COLO668 (cell line): ENCODE results near the gene DGKG.
A peak's percentile ranks its signal among the peaks of the same experiment; 100 is the strongest.

Experiments
- DNase-seq: peaks from one replicate; lab custom pipeline; 2025; ENCODE audit not compliant: unreplicated experiment; lab: John Stamatoyannopoulos, UW

The DGKG gene

DNA sequence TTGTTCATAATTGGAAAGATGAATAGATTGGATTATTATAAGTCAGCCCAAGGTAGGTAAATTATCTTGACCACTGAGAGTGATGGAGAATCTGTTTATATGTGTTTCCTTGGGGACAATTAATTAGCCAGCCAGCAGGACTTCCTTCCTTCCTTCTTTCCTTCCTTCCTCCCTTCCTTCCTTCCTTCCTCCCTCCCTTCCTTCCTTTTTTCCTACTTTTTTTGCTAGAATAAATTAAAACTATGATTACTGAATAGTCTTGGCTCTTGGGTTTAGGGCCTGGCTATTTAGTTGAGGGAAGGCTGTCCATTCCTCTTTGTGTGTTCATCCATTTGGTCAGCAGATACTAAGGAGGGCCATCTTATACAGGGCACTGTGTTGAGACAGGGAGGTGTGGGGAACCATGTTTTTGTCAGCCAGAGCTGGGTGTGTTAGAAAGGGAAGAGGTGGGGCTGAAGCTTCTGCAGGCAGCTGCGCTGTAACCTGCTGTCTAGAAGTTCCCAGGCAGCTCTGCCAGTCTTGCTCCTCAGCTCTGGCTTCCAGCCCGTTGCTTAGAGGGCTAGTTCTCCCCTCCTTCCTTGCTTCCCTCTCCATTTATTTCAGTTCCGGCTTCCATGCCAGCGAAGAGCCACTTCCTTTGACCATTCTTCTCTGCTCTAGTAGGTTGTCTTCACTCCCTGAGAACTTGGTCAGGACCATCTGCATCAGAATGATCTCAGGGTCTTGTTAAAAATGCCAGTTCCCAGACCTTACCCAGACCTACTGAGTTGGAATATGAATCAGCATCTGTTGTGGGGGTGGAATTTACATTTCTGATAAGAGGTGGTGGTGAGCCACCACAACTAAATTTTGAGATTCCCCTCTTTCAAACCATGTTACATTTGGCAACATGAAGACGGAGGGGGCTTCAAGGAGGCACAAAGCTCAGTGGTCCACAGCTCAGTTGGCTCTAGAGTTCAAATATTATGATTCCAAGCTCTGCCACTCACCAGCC, 113.9 kb downstream of the DGKG start:
- DNase-seq, result no peak

DNA sequence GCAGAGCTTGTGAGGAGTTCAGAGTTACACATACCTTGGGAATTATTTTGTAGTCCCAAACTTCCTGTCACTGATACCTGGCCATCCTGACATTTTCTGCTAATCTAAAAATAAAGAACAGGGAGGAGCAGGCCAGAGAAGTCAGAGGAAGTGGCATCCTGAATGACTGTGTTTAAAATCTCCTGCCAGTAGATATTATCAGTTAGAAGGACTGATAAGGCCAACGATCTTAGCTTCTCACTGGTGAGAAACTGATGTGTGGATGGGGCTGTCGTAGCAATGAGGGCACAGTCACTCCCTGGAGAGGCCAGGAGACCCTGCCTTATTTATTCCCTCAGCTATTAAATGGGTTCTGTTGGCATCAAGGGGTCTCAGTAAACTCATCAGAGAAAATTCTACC, 115.1 kb downstream of the DGKG start:
- no peak for DNase-seq

DNA sequence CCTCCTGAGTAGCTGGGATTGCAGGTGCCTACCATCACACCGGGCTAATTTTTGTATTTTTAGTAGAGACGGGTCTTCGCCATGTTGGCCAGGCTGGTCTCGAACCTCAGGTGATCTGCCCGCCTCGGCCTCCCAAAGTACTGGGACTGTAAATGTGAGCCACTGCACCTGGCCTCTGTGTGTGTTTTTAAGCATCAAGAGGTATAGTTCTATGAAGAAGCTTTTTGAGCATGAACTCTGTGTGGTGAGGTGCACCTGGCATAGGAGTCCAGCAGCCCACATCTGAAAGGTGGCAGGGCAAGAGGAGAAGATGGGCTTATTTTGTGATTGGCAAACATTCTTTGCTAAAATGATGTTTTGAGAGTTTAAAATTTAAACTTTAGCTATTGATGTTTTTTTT, 118.0 kb downstream of the DGKG start:
- DNase-seq, result no peak

DNA sequence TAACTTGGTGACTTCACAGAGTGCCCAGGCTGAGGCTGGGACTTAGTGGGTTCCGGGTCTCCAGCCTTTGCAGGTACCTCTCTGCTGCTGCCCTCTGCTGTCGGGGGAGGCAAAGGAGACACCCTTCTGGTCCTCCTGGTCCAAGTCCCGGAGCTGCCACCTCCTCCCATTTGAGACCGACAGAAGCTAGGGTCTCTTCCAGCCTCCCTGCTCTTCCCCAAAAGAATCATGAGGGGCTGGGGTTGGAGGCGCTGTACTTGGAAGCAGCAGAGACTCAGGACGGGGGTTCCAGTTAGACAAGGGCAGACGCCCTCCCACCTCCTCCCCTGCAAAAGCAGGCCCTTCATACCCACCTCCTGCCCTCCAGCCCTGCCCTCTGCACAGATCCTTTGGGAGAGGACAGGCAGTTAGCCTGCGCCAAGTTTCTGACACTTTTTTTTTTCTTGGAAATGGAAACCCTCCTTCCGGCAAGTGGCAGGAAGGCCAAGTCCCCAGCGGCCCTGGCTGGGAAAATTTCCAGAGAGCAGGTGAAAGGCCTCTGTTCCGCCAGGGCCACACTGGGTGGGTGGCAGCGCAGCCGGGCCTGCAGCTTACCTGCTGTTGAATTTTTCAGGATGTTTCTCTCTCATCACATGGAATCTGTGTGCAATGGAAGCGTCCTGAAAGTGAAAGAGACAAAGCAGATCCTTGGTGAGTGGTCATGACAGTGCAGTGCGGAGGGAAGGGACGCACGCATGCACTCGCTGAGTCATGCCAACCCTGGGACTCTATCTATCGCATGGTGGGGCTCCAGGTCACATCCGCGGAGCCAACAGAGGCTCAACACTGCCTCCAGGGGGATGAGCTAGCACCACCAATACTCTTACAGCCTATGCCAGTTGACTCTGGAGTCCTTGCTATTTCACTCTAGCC, 119.9 kb downstream of the DGKG start:
- peak; percentile 73 for DNase-seq

DNA sequence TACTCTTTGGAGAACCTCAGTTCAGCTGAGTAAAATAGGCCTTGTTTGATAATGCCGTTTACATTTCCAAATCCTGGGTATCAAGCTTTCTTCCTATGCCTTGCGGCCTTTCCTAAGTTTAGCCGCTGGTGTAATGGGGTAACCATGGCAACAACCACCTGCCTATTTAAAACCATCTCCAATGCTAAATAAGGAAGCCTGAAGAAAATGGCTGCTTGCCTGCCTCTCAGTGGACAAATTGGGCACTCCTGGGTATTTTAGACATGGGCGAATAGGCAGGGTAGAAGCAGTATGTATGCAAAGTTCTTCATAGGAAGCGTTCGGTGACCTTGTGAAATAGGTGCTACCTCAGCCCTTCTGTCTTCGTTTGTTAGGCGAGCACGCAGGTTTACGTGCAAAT, 122.7 kb downstream of the DGKG start:
- no peak for DNase-seq

DNA sequence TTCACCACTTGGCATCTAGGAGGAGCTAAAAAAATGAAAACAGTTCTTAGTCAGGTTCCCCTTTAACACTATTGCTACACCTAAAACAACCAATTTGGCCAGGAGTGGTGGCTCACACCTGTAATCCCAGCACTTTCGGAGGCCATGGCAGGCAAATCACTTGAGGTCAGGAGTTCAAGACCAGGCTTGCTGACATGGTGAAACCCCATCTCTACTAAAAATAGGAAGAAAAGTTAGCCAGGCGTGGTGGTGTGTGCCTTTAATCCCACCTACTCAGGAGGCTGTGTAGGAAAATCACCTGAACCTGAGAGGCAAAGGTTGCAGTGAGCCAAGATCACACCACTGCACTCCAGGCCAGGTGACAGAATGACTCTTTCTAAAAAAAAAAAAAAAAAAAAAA, 124.1 kb downstream of the DGKG start:
- DNase-seq, result no peak

GRCh38 chr3:186236357-186237020, 125.5 kb downstream of the DGKG start:
- no peak for DNase-seq

DNA sequence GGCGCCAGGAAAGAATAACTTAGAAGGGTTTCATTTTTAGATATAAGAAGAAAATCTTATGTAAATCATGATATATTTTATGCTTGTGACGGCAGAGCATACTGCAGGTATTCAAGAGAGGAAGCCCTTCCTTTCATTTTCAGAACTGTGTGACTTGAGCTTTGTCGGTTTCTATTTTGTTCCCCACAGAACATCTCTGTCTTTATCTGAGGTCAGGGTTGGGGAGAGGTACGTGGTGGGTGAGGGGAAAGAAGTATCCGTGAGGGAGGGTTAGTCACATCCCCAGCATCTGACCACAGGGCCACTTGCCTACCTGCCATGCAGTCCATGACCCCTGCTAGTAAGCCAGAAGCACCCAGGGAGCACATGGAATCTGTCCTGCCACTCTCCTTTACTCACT, 126.5 kb downstream of the DGKG start:
- DNase-seq, result no peak

DNA sequence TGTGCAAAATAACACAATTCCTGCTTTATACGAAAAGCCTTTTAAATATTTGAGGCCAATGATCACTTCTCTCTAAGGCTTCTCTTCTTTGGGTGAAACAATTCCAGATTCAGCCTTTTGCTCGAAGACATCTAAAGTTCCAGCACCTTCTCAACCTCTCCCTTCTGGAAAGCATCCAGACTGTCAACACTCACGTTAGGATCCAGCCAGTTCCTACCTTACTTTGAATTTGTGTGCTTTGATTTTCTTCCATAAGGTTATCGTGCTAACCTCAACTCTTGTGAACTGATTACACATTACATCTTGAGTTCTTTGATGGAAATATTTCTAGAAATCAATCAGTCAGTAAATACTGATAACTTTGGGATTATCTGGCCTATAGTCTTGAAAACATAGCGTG, 127.9 kb downstream of the DGKG start:
- no peak for DNase-seq

GRCh38 chr3:186226482-186226881, 135.6 kb downstream of the DGKG start:
- DNase-seq, result no peak

GRCh38 chr3:186225603-186226002, 136.4 kb downstream of the DGKG start:
- DNase-seq, result no peak

DNA sequence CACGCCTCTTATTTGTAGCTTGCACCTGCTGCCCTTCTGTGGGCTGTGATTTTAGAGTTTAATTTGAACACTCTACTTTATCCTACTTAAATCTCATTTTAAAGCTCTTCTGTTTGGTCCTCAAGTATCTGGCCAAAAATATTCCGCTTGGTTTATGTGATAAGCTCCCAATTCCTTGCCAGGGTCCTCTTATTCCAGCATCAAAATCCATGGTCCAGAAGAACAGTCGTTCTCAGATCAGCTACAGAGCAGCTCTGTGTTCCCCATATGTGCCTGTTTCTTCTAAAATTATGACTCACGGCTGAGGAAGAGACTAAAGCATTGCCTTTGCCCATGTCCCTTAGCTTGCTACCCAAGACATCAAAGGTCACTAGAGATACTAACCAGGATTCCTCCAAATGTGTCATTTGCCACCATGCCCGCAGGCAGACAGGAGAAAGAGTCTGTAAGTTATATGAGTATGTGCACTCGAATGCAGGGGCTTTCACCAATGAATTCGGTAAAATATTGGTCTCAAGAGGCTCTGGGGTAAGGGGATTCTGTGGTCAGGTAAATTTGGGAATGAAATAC, 137.9 kb downstream of the DGKG start:
- DNase-seq, result no peak

GRCh38 chr3:186223476-186223875, 138.6 kb downstream of the DGKG start:
- DNase-seq, result no peak

- no peak for DNase-seq
These were observed 140.2 kb downstream of the DGKG start for GRCh38 chr3:186221760-186222378.

DNA sequence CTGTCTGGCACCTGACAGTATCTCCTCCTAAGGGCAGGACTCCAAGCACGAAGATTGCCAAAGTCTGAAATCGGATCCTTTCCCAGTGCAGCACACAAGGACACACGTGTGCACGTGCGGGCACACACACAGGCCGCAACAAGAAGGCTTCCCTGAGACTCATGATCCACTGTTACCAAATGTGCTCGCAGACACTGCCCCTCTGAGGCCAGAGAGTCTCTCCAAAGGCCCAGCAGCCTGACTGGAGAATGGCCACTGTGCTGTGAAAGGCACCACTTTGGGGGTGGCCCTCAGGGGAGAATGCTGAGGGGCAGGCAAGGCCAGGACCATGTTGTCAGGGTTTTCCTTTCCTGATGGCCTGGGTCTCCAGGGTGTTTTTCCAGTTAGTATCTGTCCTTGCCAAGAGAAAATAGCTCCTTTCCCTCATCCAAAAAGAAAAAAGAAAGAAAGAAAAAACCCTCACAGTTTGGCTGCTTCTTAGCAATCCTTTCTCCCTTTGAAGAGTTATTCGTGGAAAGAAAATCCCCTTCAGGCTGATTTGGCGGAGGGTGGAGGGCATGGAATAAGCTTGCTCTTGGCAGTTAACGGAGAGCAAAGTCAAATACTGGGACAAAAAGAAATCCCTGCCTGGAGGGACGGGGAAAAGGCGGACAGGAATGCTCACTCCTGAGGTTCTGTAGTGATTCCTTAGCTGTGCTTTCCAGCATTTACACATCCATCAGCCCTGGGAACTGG, 141.0 kb downstream of the DGKG start:
- DNase-seq, result no peak

GRCh38 chr3:186220365-186220764, 141.7 kb downstream of the DGKG start:
- DNase-seq, result no peak

- DNase-seq, result no peak
These were observed 142.8 kb downstream of the DGKG start for GRCh38 chr3:186219211-186219638.

DNA sequence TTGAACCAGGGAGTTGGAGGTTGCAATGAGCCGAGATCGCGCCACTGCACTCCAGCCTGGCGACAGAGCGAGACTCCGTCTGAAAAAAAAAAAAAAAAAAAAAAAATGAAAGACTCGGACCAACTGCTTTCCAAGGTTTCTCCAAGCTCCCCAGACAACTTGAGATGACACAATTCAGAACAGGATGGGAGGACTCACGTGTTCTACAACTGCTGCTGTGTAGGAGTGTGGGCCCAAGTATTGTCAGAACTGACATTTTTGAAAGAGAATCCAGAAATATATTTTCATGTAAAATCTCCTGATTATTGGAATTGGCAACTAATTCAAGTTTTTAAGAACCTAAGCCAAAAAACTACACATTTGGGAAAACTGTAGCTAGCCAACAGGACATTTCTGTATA, 143.6 kb downstream of the DGKG start:
- DNase-seq, result no peak

DNA sequence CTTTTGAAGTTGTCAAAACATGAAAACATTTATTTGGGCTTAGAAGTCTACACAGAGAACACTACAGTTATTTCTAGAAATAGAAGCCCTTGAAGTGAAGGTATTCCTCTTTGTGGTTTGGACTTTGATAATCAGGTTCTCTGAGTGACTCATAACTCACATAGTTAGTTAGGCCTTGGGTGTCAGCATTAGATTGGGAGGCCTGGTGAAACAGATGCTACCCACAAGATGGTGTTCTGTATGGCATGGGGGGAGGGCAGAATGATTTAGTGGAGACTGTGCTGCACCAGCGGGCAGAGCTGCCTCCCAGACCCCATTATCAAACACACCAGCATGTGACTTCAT, 144.2 kb downstream of the DGKG start:
- DNase-seq, result no peak
